Liver (tissue), 3 donors: Measurements from ENCODE around the gene GMDS.

ENCODE experiments used
- EGR1 ChIP-seq, 2 donors: IDR thresholded peaks; 2 replicates each; pipeline ENCODE4 v1.6.1; 2016 to 2018; ENCODE audit warnings: antibody characterized with exemption in 2 of 2, low read depth in 2 of 2
- GABPA ChIP-seq, 2 donors: IDR thresholded peaks in 1 of 2; conservative IDR thresholded peaks in 1 of 2; 2 replicates each; pipeline ENCODE4 v1.6.1; 2016; ENCODE audit warnings: antibody characterized with exemption in 2 of 2, mild to moderate bottlenecking in 1 of 2, moderate library complexity in 1 of 2
- JUND ChIP-seq, 2 donors: IDR thresholded peaks; 2 replicates each; pipeline ENCODE4 v1.6.1; 2016; ENCODE audit warnings: antibody characterized with exemption in 2 of 2
- NR2F2 ChIP-seq: IDR thresholded peaks from 2 replicates; pipeline ENCODE4 v1.6.1; 2016; ENCODE audit warnings: antibody characterized with exemption
- RAD21 ChIP-seq, 2 donors: IDR thresholded peaks; 2 replicates each; pipeline ENCODE4 v1.6.1; 2016; ENCODE audit warnings: antibody characterized with exemption in 2 of 2, mild to moderate bottlenecking in 2 of 2
- RXRA ChIP-seq, 2 donors: IDR thresholded peaks; 2 replicates each; pipeline ENCODE4 v1.6.1; 2017 to 2018; ENCODE audit warnings: antibody characterized with exemption in 2 of 2, mild to moderate bottlenecking in 1 of 2
- TAF1 ChIP-seq: conservative IDR thresholded peaks from 2 replicates; pipeline ENCODE4 v1.6.1; 2016; ENCODE audit warnings: antibody characterized with exemption, mild to moderate bottlenecking
- YY1 ChIP-seq: IDR thresholded peaks from 2 replicates; pipeline ENCODE4 v1.6.1; 2016; ENCODE audit warnings: antibody characterized with exemption, mild to moderate bottlenecking
- TF ChIP-seq, protein P1 (sequence below): fragments of 150-350 bp; IDR thresholded peaks from 2 replicates; pipeline ENCODE4 v1.5.1; 2017; ENCODE audit warnings: improper control_type of control experiment, low read depth, low read length; ENCODE audit not compliant: missing input control
- TF ChIP-seq, protein P2 (sequence below): IDR thresholded peaks from 2 replicates; pipeline ENCODE4 v1.6.1; 2016; ENCODE audit warnings: antibody characterized with exemption
- TF ChIP-seq, protein P3 (sequence below): IDR thresholded peaks from 2 replicates; pipeline ENCODE4 v1.6.1; 2016; ENCODE audit warnings: antibody characterized with exemption
- TF ChIP-seq, protein P4 (sequence below): IDR thresholded peaks from 2 replicates; pipeline ENCODE4 v1.6.1; 2016; ENCODE audit warnings: antibody characterized with exemption, mild to moderate bottlenecking
- TF ChIP-seq, protein P5 (sequence below): IDR thresholded peaks from 2 replicates; pipeline ENCODE4 v1.6.1; 2016; ENCODE audit warnings: antibody characterized with exemption
- donor health status: healthy.
- donor health status: healthy.

DNA sequence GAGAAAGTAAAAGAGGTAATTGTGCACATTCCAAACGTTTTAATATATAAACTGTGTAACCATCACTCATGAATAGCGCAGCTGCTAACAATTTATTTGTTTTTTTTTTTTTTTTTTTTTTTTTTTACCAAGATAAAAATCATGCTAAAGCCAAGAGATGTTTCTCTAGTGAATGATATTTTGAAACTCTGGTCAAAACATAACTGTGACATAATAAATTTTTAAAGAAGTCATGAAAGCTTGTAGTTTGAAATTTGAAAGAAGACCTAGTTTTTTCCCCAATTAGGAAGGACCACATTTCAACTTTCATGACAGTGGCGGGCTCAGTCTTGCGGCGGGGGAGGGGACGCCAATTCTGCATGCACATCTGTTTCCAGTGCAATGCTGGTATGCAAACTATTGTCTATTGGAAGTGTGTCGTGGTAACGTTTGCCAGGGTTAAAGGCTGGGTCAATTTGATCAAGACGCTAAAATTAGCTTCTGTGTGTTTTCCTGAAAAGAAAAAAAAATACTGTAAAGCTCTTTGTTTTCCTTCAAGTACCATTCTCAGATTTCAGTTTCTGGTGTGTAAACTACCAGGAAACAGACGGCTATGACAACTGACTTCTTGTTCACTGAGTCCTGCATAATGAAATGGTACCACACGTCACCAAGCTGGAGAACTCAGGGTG, 423.8 kb downstream of the GMDS start:
- TF ChIP-seq, protein P1, sequence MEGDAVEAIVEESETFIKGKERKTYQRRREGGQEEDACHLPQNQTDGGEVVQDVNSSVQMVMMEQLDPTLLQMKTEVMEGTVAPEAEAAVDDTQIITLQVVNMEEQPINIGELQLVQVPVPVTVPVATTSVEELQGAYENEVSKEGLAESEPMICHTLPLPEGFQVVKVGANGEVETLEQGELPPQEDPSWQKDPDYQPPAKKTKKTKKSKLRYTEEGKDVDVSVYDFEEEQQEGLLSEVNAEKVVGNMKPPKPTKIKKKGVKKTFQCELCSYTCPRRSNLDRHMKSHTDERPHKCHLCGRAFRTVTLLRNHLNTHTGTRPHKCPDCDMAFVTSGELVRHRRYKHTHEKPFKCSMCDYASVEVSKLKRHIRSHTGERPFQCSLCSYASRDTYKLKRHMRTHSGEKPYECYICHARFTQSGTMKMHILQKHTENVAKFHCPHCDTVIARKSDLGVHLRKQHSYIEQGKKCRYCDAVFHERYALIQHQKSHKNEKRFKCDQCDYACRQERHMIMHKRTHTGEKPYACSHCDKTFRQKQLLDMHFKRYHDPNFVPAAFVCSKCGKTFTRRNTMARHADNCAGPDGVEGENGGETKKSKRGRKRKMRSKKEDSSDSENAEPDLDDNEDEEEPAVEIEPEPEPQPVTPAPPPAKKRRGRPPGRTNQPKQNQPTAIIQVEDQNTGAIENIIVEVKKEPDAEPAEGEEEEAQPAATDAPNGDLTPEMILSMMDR, result no peak
- TF ChIP-seq, protein P2, sequence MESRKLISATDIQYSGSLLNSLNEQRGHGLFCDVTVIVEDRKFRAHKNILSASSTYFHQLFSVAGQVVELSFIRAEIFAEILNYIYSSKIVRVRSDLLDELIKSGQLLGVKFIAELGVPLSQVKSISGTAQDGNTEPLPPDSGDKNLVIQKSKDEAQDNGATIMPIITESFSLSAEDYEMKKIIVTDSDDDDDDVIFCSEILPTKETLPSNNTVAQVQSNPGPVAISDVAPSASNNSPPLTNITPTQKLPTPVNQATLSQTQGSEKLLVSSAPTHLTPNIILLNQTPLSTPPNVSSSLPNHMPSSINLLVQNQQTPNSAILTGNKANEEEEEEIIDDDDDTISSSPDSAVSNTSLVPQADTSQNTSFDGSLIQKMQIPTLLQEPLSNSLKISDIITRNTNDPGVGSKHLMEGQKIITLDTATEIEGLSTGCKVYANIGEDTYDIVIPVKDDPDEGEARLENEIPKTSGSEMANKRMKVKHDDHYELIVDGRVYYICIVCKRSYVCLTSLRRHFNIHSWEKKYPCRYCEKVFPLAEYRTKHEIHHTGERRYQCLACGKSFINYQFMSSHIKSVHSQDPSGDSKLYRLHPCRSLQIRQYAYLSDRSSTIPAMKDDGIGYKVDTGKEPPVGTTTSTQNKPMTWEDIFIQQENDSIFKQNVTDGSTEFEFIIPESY, result no peak
- TF ChIP-seq, protein P3, sequence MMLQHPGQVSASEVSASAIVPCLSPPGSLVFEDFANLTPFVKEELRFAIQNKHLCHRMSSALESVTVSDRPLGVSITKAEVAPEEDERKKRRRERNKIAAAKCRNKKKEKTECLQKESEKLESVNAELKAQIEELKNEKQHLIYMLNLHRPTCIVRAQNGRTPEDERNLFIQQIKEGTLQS, result no peak
- TF ChIP-seq RAD21 (IDR thresholded peaks at IDR 0.05) (no peak), EGR1 (IDR thresholded peaks at IDR 0.05; ENCODE audit: low read depth in 2 of 2) (no peak), GABPA (IDR thresholded peaks at IDR 0.05 in 1 of 2, conservative IDR thresholded peaks at IDR 0.05 in 1 of 2) (no peak), JUND (IDR thresholded peaks at IDR 0.05) (no peak), YY1 (no peak), TAF1 (no peak), NR2F2 (peak; percentile 41), RXRA (IDR thresholded peaks at IDR 0.05) (no peak)
- TF ChIP-seq, protein P4, sequence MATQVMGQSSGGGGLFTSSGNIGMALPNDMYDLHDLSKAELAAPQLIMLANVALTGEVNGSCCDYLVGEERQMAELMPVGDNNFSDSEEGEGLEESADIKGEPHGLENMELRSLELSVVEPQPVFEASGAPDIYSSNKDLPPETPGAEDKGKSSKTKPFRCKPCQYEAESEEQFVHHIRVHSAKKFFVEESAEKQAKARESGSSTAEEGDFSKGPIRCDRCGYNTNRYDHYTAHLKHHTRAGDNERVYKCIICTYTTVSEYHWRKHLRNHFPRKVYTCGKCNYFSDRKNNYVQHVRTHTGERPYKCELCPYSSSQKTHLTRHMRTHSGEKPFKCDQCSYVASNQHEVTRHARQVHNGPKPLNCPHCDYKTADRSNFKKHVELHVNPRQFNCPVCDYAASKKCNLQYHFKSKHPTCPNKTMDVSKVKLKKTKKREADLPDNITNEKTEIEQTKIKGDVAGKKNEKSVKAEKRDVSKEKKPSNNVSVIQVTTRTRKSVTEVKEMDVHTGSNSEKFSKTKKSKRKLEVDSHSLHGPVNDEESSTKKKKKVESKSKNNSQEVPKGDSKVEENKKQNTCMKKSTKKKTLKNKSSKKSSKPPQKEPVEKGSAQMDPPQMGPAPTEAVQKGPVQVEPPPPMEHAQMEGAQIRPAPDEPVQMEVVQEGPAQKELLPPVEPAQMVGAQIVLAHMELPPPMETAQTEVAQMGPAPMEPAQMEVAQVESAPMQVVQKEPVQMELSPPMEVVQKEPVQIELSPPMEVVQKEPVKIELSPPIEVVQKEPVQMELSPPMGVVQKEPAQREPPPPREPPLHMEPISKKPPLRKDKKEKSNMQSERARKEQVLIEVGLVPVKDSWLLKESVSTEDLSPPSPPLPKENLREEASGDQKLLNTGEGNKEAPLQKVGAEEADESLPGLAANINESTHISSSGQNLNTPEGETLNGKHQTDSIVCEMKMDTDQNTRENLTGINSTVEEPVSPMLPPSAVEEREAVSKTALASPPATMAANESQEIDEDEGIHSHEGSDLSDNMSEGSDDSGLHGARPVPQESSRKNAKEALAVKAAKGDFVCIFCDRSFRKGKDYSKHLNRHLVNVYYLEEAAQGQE, result no peak
- TF ChIP-seq, protein P5, sequence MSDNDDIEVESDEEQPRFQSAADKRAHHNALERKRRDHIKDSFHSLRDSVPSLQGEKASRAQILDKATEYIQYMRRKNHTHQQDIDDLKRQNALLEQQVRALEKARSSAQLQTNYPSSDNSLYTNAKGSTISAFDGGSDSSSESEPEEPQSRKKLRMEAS, result no peak
